IPS-18a (cell line): Measurements from ENCODE around the gene PPP2R5C.

Experiments
- H3K27ac ChIP-seq: one replicate; pipeline ENCODE4 v1.5.1; 2013; ENCODE audit warnings: low read length
- H3K27me3 ChIP-seq: one replicate; pipeline ENCODE4 v1.6.1; 2013; ENCODE audit warnings: mild to moderate bottlenecking, low read length; ENCODE audit not compliant: control insufficient read depth, insufficient read depth
- H3K36me3 ChIP-seq: one replicate; pipeline ENCODE4 v1.6.1; 2013; ENCODE audit warnings: low read depth, low read length; ENCODE audit not compliant: control insufficient read depth
- H3K4me1 ChIP-seq: one replicate; pipeline ENCODE4 v1.6.1; 2013; ENCODE audit warnings: low read depth, low read length; ENCODE audit not compliant: control insufficient read depth
- H3K4me3 ChIP-seq: one replicate; pipeline ENCODE4 v1.5.1; 2013; ENCODE audit warnings: low read length
- H3K9ac ChIP-seq: one replicate; pipeline ENCODE4 v1.6.1; 2013; ENCODE audit warnings: mild to moderate bottlenecking, low read length, moderate library complexity
- H3K9me3 ChIP-seq: one replicate; pipeline ENCODE4 v1.6.1; 2013; ENCODE audit warnings: low read depth, low read length; ENCODE audit not compliant: control insufficient read depth

Gene PPP2R5C

DNA sequence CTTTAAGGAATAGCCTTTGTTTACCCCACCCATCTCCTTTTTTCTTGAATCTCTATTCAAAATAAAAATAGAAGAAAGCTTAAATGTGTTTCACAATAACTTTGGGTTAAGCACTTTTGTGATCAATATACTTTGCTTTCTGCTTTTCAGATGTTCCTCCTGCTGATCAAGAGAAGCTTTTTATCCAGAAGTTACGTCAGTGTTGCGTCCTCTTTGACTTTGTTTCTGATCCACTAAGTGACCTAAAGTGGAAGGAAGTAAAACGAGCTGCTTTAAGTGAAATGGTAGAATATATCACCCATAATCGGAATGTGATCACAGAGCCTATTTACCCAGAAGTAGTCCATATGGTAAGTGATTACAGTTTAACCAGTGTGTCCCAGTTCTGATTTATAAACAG, 95.0 kb downstream of the PPP2R5C start:
- Histone ChIP-seq H3K4me1 (no peaks in the 10 kb centered on the region), H3K9me3 (no peaks in the 10 kb centered on the region), H3K36me3 (peaks cover 4% of the 10 kb centered on the region), H3K9ac (no peak overlapping the region), H3K27me3 (no peaks in the 10 kb centered on the region), H3K4me3 (no peak overlapping the region), H3K27ac (no peak overlapping the region)

DNA sequence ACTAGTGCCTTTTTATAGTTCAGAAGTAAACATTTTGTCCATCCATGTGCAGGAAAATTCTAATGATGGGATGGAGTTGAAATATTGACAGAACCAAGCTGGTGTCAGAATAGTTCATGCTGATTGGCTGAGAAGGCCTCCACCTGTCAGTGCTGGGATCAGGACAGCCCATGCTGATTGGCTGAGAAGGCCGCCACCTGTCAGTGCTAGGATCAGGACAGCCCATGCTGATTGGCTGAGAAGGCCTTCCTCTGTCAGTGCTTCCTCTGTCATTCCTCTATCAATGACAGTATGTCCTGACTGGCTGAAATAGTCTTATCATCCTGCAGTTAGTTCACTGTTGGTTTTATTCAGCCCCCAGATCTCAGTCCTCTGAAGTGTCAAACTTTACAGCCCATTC, 95.7 kb downstream of the PPP2R5C start:
- peaks cover 4% of the 10 kb centered on the region for H3K36me3 ChIP-seq
- H3K27ac ChIP-seq, result no peak overlapping the region
- H3K9ac ChIP-seq, result no peak overlapping the region
- no peaks in the 10 kb centered on the region for H3K27me3 ChIP-seq
- H3K9me3 ChIP-seq, result no peaks in the 10 kb centered on the region
- H3K4me3 ChIP-seq, result no peak overlapping the region
- H3K4me1 ChIP-seq, result no peaks in the 10 kb centered on the region

DNA sequence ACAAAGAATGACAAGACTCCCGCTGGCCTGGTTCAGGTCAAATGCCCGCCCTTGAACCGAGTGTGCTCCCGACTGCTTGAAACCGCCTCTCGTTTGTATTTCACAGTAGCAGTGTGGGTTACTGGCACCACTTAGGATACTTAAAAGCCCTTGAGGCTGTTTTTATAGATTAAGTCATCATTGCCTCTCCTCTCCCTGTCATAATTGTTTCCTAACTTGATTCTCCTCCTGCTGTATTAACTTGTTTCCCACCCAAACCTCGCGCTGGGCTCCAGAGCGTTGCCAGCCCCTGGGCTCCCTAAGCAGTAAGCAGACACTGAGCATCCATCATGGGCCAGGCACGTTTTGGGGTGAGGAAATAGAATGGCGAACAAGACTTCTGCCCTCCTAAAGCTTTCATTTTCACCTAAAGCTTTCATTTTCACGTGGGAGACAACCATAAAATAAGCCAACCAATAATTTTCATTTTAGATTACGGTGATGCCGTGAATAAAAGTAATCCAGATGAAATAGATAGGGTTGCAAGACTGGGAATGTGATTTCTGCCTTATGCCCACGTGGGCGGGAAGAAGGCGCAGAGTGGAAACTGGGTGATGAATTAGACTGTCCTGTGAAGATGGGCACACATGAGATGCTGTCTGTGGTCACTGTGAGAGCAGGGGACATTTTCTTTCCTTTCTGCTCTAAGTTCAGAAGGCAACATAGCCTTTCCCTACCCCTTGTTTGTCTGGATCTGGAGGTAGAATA, 97.5 kb downstream of the PPP2R5C start:
- no peaks in the 10 kb centered on the region for H3K27me3 ChIP-seq
- no peaks in the 10 kb centered on the region for H3K4me1 ChIP-seq
- no peak overlapping the region for H3K9ac ChIP-seq
- no peak overlapping the region for H3K27ac ChIP-seq
- no peak overlapping the region for H3K4me3 ChIP-seq
- no peaks in the 10 kb centered on the region for H3K9me3 ChIP-seq
- H3K36me3 ChIP-seq, result peaks cover 6% of the 10 kb centered on the region

DNA sequence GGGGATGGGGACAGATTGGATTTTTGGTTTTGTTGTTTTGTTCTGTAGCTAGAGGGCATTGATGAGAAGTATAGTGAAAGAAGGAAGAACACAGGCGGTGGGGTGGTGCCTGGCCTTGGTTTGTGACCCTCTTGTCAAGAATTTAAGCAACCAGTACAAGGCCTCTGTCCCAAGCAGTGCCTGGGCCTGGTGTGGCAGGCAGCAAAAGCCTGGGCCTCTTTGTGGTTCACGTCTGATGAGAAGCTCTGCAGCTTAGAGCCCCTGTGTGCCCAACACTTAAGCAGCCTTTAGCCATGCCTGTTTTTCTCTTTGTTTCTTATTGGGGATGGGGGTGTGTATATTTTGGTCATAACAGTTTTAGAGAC, 98.0 kb downstream of the PPP2R5C start:
- Histone ChIP-seq H3K9ac (no peak overlapping the region), H3K9me3 (no peaks in the 10 kb centered on the region), H3K27ac (no peak overlapping the region), H3K36me3 (peaks cover 7% of the 10 kb centered on the region), H3K27me3 (no peaks in the 10 kb centered on the region), H3K4me3 (no peak overlapping the region), H3K4me1 (no peaks in the 10 kb centered on the region)

DNA sequence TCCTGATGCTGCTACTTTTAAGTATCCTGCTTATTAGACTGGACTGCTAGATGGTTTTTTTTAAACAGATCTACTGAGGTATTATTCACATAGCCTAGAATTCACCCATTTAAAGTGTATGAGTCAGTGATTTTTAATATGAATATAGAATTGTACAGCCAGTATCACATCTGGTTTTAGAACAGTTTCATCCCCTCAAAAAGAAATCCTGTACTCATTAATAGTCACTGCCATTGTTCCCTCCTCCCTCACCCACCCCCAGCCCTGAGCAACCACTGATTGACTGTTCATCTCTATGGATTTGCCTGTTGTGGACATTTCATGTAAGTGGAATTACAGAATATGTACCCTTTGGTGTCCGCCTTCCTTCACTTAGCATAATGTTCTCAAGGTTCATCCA, 98.4 kb downstream of the PPP2R5C start:
- Histone ChIP-seq H3K9me3 (no peaks in the 10 kb centered on the region), H3K27me3 (no peaks in the 10 kb centered on the region), H3K4me3 (no peak overlapping the region), H3K36me3 (peaks cover 7% of the 10 kb centered on the region), H3K9ac (no peak overlapping the region), H3K4me1 (no peaks in the 10 kb centered on the region), H3K27ac (no peak overlapping the region)

DNA sequence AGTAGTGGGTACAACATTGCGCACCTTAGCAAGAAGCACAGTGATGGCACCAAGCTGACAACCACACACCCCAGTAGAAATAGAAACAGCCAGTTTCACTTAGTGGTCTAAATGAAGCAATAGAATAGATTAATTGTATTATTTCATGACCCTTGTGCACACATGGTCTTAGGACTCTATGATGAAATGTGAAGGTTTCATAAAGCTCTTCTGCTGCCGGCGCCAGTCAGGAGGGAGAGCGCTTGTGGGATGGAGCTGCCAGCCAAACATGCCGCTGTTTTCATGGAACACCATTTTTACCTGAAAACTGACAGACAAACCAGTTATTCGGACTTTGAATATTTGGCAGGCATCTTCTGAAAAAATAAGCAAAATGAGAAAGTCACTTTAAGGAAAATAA, 100.0 kb downstream of the PPP2R5C start:
- Histone ChIP-seq H3K9ac (no peak overlapping the region), H3K4me3 (no peak overlapping the region), H3K9me3 (no peaks in the 10 kb centered on the region), H3K27me3 (no peaks in the 10 kb centered on the region), H3K4me1 (no peaks in the 10 kb centered on the region), H3K27ac (no peak overlapping the region), H3K36me3 (peaks cover 7% of the 10 kb centered on the region)

DNA sequence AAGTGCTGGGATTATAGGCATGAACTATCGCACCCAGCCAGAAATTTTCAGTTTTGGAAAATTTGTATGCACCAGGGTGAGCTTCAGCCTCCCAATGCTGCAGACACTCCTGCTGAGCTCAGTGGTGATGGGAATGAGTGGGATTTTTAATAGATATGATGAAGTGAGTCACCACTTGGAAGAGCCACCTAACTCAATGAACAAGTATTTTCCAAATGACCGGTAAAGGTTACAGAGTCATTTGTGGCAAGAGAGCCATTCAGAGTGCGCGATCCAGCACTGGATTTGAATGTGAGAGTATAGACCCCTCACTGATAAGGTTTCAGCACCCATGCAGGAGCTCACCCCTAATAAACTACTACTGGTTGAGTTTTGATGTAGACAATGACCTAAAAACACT, 100.7 kb downstream of the PPP2R5C start:
- no peak overlapping the region for H3K9ac ChIP-seq
- peaks cover 7% of the 10 kb centered on the region for H3K36me3 ChIP-seq
- no peak overlapping the region for H3K4me3 ChIP-seq
- H3K27me3 ChIP-seq, result no peaks in the 10 kb centered on the region
- no peaks in the 10 kb centered on the region for H3K9me3 ChIP-seq
- no peaks in the 10 kb centered on the region for H3K4me1 ChIP-seq
- no peak overlapping the region for H3K27ac ChIP-seq

DNA sequence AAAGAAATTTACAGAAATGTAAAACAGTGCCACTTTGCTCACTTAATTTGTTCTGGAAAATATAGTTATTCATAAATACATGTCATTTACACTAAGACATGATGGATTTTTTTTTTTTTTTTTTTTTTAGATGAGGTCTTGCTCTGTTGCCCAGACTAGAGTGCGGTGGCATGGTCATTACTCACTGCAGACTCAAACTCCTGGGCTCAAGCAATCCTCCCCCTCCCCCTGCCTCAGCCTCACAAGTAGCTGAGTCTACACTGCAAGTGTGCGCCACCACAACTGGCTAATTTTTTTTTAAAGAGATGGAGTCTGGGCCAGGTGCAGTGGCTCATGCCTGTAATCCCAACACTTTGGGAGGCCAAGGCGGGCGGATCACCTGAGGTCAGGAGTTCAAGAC, 101.2 kb downstream of the PPP2R5C start:
- H3K36me3 ChIP-seq, result peaks cover 7% of the 10 kb centered on the region
- no peak overlapping the region for H3K9ac ChIP-seq
- no peak overlapping the region for H3K4me3 ChIP-seq
- H3K27me3 ChIP-seq, result no peaks in the 10 kb centered on the region
- no peaks in the 10 kb centered on the region for H3K4me1 ChIP-seq
- H3K27ac ChIP-seq, result no peak overlapping the region
- no peaks in the 10 kb centered on the region for H3K9me3 ChIP-seq

DNA sequence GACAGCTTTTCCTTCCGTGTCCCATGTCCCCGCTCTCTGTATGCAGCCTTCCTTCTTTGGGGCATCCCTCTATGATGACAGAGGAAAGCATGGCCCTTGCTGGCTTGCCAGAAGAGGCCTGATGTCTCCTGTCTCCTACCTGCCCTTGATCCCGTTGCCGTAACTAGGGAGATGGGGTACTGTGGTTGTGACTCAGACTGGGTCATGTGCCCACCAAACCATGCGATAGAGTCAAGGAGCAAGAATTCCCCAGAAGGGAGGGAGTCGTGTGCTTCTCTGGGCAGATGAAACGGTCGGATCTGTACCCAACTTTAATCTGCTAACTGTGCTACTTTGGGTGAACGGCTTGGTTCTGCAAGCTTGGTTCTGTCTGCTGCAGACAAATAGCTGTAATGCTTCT, 103.8 kb downstream of the PPP2R5C start:
- peaks cover 5% of the 10 kb centered on the region for H3K36me3 ChIP-seq
- no peaks in the 10 kb centered on the region for H3K9me3 ChIP-seq
- no peak overlapping the region for H3K9ac ChIP-seq
- no peaks in the 10 kb centered on the region for H3K4me1 ChIP-seq
- H3K4me3 ChIP-seq, result no peak overlapping the region
- no peaks in the 10 kb centered on the region for H3K27me3 ChIP-seq
- no peak overlapping the region for H3K27ac ChIP-seq

DNA sequence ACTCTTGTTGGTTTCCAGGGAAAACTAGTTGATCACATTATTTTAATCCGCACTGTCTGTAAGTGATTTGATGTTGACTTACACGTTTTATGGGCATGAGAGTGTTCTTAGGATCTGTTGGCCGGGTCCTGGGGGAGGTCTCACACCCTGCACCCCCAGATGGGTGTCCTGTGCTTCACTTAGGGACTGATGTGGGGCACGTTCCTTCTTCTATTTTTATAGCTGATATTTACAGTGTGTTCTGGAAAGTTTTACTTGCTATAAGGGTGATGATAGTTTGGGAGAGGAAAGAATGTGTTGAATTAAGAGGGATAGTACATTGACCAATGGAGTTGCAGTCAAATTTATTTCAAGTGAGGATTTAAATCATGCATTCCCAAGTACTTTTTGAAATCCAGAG, 106.3 kb downstream of the PPP2R5C start:
- no peak overlapping the region for H3K27ac ChIP-seq

DNA sequence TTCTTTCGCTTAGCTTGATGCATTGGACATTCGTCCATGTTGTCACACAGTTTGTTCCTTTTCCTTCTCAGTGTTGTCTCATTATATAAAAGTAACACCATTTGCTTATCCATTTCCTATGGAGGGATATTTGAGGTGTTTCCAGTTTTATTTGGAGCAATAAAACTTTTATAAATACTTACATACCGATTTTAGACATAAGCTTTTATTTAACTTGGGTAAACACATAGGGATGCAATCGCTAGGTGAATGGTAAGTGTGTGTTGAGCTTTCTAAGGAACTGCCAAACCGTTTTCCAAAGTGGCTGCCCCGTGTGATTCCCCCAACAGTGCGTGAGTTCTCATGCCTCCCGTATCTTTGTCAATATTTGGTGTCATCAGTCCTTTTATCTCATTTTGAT, 107.7 kb downstream of the PPP2R5C start:
- Histone ChIP-seq H3K9ac (no peak overlapping the region), H3K27ac (no peak overlapping the region), H3K4me1 (no peaks in the 10 kb centered on the region), H3K36me3 (no peaks in the 10 kb centered on the region), H3K9me3 (no peaks in the 10 kb centered on the region), H3K4me3 (no peak overlapping the region), H3K27me3 (no peaks in the 10 kb centered on the region)

More for the DNA sequence above, 106.3 kb downstream of the PPP2R5C start:
- Histone ChIP-seq H3K4me1 (no peaks in the 10 kb centered on the region), H3K36me3 (peaks cover 3% of the 10 kb centered on the region), H3K4me3 (no peak overlapping the region), H3K27me3 (no peaks in the 10 kb centered on the region), H3K9me3 (no peaks in the 10 kb centered on the region), H3K9ac (no peak overlapping the region)

DNA sequence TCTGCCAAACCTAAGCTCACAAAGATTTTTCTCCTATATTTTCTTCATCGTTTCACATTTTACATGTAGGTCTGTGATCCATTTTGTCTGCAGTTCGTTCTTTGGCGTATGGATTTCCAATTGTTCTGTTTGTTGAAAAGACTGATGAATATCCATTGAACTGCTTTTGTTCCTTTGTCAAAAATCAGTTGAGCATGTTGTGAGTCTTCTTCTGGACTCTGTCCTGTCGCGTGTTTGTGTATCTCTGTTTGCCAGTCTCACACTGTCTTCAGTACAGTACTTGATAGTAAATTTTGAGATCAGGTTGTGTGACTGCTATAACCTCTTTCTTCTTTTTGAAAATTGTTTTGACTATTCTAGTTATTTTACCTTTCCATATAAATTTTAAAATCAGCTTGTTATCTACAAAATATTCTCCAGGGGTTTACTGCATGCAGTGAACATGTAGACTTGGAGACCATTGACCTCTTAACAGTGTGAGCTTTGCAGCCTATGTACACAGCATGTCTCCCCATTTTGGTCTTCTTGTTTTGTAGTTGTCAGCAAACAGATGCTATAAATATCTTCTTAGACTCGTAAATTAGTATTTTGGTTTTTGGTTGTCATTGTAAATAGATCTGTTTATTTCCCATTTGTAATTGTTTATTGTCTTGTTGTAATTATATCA, 108.9 kb downstream of the PPP2R5C start:
- Histone ChIP-seq H3K4me3 (no peak overlapping the region), H3K27ac (no peak overlapping the region), H3K27me3 (no peaks in the 10 kb centered on the region), H3K36me3 (no peaks in the 10 kb centered on the region), H3K4me1 (no peaks in the 10 kb centered on the region), H3K9me3 (no peaks in the 10 kb centered on the region), H3K9ac (no peak overlapping the region)
